Gastroesophageal sphincter (tissue), 3 donors: ENCODE measurements around the gene NAIF1.

Experiments used
- CTCF ChIP-seq, 4 experiments: fragments of 200-600 bp in 2 of 4; fragments of 450-650 bp in 2 of 4; sonication (generic) in 1 of 4; IDR thresholded peaks; one replicate each; pipeline ENCODE4 v1.5.1; 2017 to 2019; ENCODE audit warnings: antibody characterized with exemption in 4 of 4, mild to moderate bottlenecking in 2 of 4, moderate library complexity in 2 of 4
- EP300 ChIP-seq: sonication (generic); formaldehyde crosslinking; IDR thresholded peaks from one replicate; pipeline ENCODE4 v1.6.1; 2017; ENCODE audit warnings: antibody characterized with exemption, mild to moderate bottlenecking
- POLR2A ChIP-seq, 2 donors: fragments of 450-650 bp; IDR thresholded peaks; one replicate each; pipeline ENCODE4 v1.6.1; 2017; ENCODE audit warnings: antibody characterized with exemption in 2 of 2, mild to moderate bottlenecking in 2 of 2, moderate library complexity in 1 of 2
- POLR2AphosphoS5 ChIP-seq: sonication (generic); formaldehyde crosslinking; IDR thresholded peaks from one replicate; pipeline ENCODE4 v1.6.1; 2017; ENCODE audit warnings: antibody characterized with exemption

- TF ChIP-seq CTCF (IDR thresholded peaks at IDR 0.05) (no peak), POLR2A (IDR thresholded peaks at IDR 0.05) (no peak), EP300 (no peak), POLR2AphosphoS5 (no peak)
These were observed 33.5 kb downstream of the NAIF1 start for GRCh38 chr9:128033609-128034008.
